ENCODE measurements around the gene NHERF1.

- TF ChIP-seq POLR2AphosphoS5 (IDR thresholded peaks at IDR 0.05; ENCODE audit: low read depth, low read length) = no peak; the same call in 1 of the 2 replicates
- no peak for TF ChIP-seq CTCF (IDR thresholded peaks at IDR 0.05)
- no peak for TF ChIP-seq REST (IDR thresholded peaks at IDR 0.05; ENCODE audit: insufficient read depth in 1 of 2, low read depth in 2 of 2, low read length in 1 of 2)
- TF ChIP-seq SIN3A (IDR thresholded peaks at IDR 0.05; ENCODE audit: borderline replicate concordance, insufficient read depth, low read depth, low read length) = no peak
- TF ChIP-seq TCF7L2 (IDR thresholded peaks at IDR 0.05; ENCODE audit: low read depth, low read length) = no peak
Observed at GRCh38 chr17:74769266-74769855, 20.9 kb downstream of the NHERF1 start.
